Measurements from ENCODE around the gene CISH. TPM values are rescaled to one million over a fixed set of nuclear protein-coding genes. Genes with fewer than 3 reads are reported as not detected.

The CISH gene
- polyA plus RNA-seq, 3 donors from 2014 or later, result 4.5 to 23.2 (median 7.3) TPM

- no peak for DNase-seq
- Mint-ChIP-seq H3K9me3 (no peaks in the 10 kb centered on the region), H3K27ac (peak overlapping the region in 4 of 6 donors; percentile 2 to 26 (median 16)), H3K36me3 (peaks cover 0 to 11% (median 0%) of the 10 kb centered on the region in 3 donors), H3K27me3 (ENCODE audit: low read depth in 3 of 3) (peaks cover 1 to 2% (median 2%) of the 10 kb centered on the region in 3 donors), H3K4me1 (no peaks in the 10 kb centered on the region), H3K4me3 (no peak overlapping the region)
Measured at GRCh38 chr3:50650018-50650417, 38.4 kb upstream of the CISH start.

- Mint-ChIP-seq H3K27me3 (ENCODE audit: low read depth in 3 of 3) (peaks cover 1 to 2% (median 2%) of the 10 kb centered on the region in 3 donors), H3K4me3 (no peak overlapping the region), H3K4me1 (no peaks in the 10 kb centered on the region), H3K27ac (peak overlapping the region in 3 of 6 donors; percentile 2 to 55 (median 26)), H3K36me3 (peaks cover 0 to 15% (median 3%) of the 10 kb centered on the region in 3 donors), H3K9me3 (no peaks in the 10 kb centered on the region)
- no peak for DNase-seq
Measured at GRCh38 chr3:50649451-50649931, 37.9 kb upstream of the CISH start.

GRCh38 chr3:50648944-50649343 lies 37.4 kb upstream of the CISH start:
- peak overlapping the region in 1 of 6 donors; percentile 7 for H3K27ac Mint-ChIP-seq
- H3K4me3 Mint-ChIP-seq, result no peak overlapping the region
- H3K9me3 Mint-ChIP-seq, result no peaks in the 10 kb centered on the region
- no peaks in the 10 kb centered on the region for H3K4me1 Mint-ChIP-seq
- H3K36me3 Mint-ChIP-seq, result peaks cover 0 to 21% (median 5%) of the 10 kb centered on the region in 3 donors
- H3K27me3 Mint-ChIP-seq (ENCODE audit: low read depth in 3 of 3), result peaks cover 1 to 2% (median 2%) of the 10 kb centered on the region in 3 donors
- no peak for DNase-seq

GRCh38 chr3:50648313-50648712 lies 36.7 kb upstream of the CISH start:
- Mint-ChIP-seq H3K4me3 (no peak overlapping the region), H3K9me3 (no peaks in the 10 kb centered on the region), H3K27me3 (ENCODE audit: low read depth in 3 of 3) (peaks cover 1 to 2% (median 2%) of the 10 kb centered on the region in 3 donors), H3K4me1 (no peaks in the 10 kb centered on the region), H3K36me3 (peaks cover 0 to 25% (median 5%) of the 10 kb centered on the region in 3 donors), H3K27ac (peak overlapping the region in 1 of 6 donors; percentile 62)
- DNase-seq, result no peak

GRCh38 chr3:50645378-50645777 lies 33.8 kb upstream of the CISH start:
- Mint-ChIP-seq H3K36me3 (peaks cover 7 to 34% (median 16%) of the 10 kb centered on the region in 3 donors), H3K27ac (peak overlapping the region in 1 of 6 donors; percentile 24)
- no peak for DNase-seq

GRCh38 chr3:50644561-50644960 lies 33.0 kb upstream of the CISH start:
- H3K4me3 Mint-ChIP-seq, result no peak overlapping the region
- H3K36me3 Mint-ChIP-seq, result peaks cover 7 to 33% (median 16%) of the 10 kb centered on the region in 3 donors
- H3K27ac Mint-ChIP-seq, result peak overlapping the region in 1 of 6 donors; percentile 45
- peaks cover 2 to 3% of the 10 kb centered on the region in 2 donors for H3K4me1 Mint-ChIP-seq
- peaks cover 1 to 2% (median 2%) of the 10 kb centered on the region in 3 donors for H3K27me3 Mint-ChIP-seq (ENCODE audit: low read depth in 3 of 3)
- DNase-seq, result no peak
- H3K9me3 Mint-ChIP-seq, result no peaks in the 10 kb centered on the region

More at GRCh38 chr3:50645378-50645777, 33.8 kb upstream of the CISH start:
- Mint-ChIP-seq H3K9me3 (no peaks in the 10 kb centered on the region), H3K4me1 (peaks cover 0 to 2% of the 10 kb centered on the region in 2 donors), H3K27me3 (ENCODE audit: low read depth in 3 of 3) (peaks cover 1 to 2% (median 2%) of the 10 kb centered on the region in 3 donors), H3K4me3 (no peak overlapping the region)

- Mint-ChIP-seq H3K4me3 (no peak overlapping the region), H3K9me3 (no peaks in the 10 kb centered on the region)
Measured at GRCh38 chr3:50642382-50642781, 30.8 kb upstream of the CISH start.

GRCh38 chr3:50639055-50639494 lies 27.5 kb upstream of the CISH start:
- H3K4me1 Mint-ChIP-seq, result peaks cover 40 to 49% of the 10 kb centered on the region in 2 donors
- peak overlapping the region in 4 of 6 donors; percentile 24 to 69 (median 50) for H3K27ac Mint-ChIP-seq
- DNase-seq, result no peak
- H3K9me3 Mint-ChIP-seq, result no peaks in the 10 kb centered on the region
- H3K27me3 Mint-ChIP-seq (ENCODE audit: low read depth in 3 of 3), result no peaks in the 10 kb centered on the region
- peaks cover 7 to 16% (median 11%) of the 10 kb centered on the region in 3 donors for H3K36me3 Mint-ChIP-seq
- no peak overlapping the region for H3K4me3 Mint-ChIP-seq

More at GRCh38 chr3:50642382-50642781, 30.8 kb upstream of the CISH start:
- no peak for DNase-seq
- Mint-ChIP-seq H3K27ac (no peak overlapping the region), H3K27me3 (ENCODE audit: low read depth in 3 of 3) (peaks cover 0 to 1% (median 0%) of the 10 kb centered on the region in 3 donors), H3K36me3 (peaks cover 7 to 33% (median 16%) of the 10 kb centered on the region in 3 donors), H3K4me1 (peaks cover 17 to 20% of the 10 kb centered on the region in 2 donors)

- Mint-ChIP-seq H3K9me3 (no peaks in the 10 kb centered on the region), H3K4me3 (no peak overlapping the region), H3K27ac (peak overlapping the region in 5 of 6 donors; percentile 71 to 77 (median 76)), H3K4me1 (peaks cover 52 to 60% of the 10 kb centered on the region in 2 donors), H3K27me3 (ENCODE audit: low read depth in 3 of 3) (no peaks in the 10 kb centered on the region), H3K36me3 (peaks cover 7 to 11% (median 11%) of the 10 kb centered on the region in 3 donors)
- DNase-seq, result no peak
Measured at GRCh38 chr3:50637945-50638344, 26.4 kb upstream of the CISH start.

GRCh38 chr3:50637011-50637410 lies 25.4 kb upstream of the CISH start:
- Mint-ChIP-seq H3K36me3 (peaks cover 6 to 11% (median 7%) of the 10 kb centered on the region in 3 donors), H3K27ac (no peak overlapping the region), H3K4me3 (no peak overlapping the region), H3K9me3 (no peaks in the 10 kb centered on the region), H3K4me1 (peaks cover 61 to 70% of the 10 kb centered on the region in 2 donors), H3K27me3 (ENCODE audit: low read depth in 3 of 3) (peaks cover 0 to 6% (median 0%) of the 10 kb centered on the region in 3 donors)
- DNase-seq, result no peak

- H3K4me3 Mint-ChIP-seq, result no peak overlapping the region
- peaks cover 0 to 6% (median 0%) of the 10 kb centered on the region in 3 donors for H3K27me3 Mint-ChIP-seq (ENCODE audit: low read depth in 3 of 3)
- H3K36me3 Mint-ChIP-seq, result no peaks in the 10 kb centered on the region
- peaks cover 78 to 89% of the 10 kb centered on the region in 2 donors for H3K4me1 Mint-ChIP-seq
- DNase-seq, result no peak
- no peaks in the 10 kb centered on the region for H3K9me3 Mint-ChIP-seq
- peak overlapping the region in 3 of 6 donors; percentile 2 to 75 (median 66) for H3K27ac Mint-ChIP-seq
Measured at GRCh38 chr3:50635066-50635465, 23.5 kb upstream of the CISH start.

- Mint-ChIP-seq H3K27me3 (ENCODE audit: low read depth in 3 of 3) (peaks cover 0 to 6% (median 0%) of the 10 kb centered on the region in 3 donors), H3K36me3 (no peaks in the 10 kb centered on the region), H3K9me3 (no peaks in the 10 kb centered on the region), H3K4me1 (peaks cover 84 to 94% of the 10 kb centered on the region in 2 donors), H3K4me3 (peak overlapping the region in 2 of 5 donors; percentile 53 to 59), H3K27ac (peak overlapping the region; percentile 27 to 95 (median 86))
- no peak for DNase-seq
Measured at GRCh38 chr3:50633230-50633790, 21.7 kb upstream of the CISH start.

GRCh38 chr3:50632450-50632849 lies 20.9 kb upstream of the CISH start:
- peak in 1 of 3 donors; percentile 32 for DNase-seq
- H3K27ac Mint-ChIP-seq, result peak overlapping the region; percentile 64 to 95 (median 86)
- peaks cover 87 to 95% of the 10 kb centered on the region in 2 donors for H3K4me1 Mint-ChIP-seq
- no peaks in the 10 kb centered on the region for H3K9me3 Mint-ChIP-seq
- peak overlapping the region; percentile 39 to 61 (median 53) for H3K4me3 Mint-ChIP-seq
- no peaks in the 10 kb centered on the region for H3K36me3 Mint-ChIP-seq
- peaks cover 0 to 6% (median 2%) of the 10 kb centered on the region in 3 donors for H3K27me3 Mint-ChIP-seq (ENCODE audit: low read depth in 3 of 3)

- no peak for DNase-seq
- H3K9me3 Mint-ChIP-seq, result no peaks in the 10 kb centered on the region
- H3K4me1 Mint-ChIP-seq, result peaks cover 86 to 95% of the 10 kb centered on the region in 2 donors
- peak overlapping the region; percentile 60 to 95 (median 86) for H3K27ac Mint-ChIP-seq
- H3K36me3 Mint-ChIP-seq, result no peaks in the 10 kb centered on the region
- H3K4me3 Mint-ChIP-seq, result peak overlapping the region in 4 of 5 donors; percentile 39 to 59 (median 54)
- H3K27me3 Mint-ChIP-seq (ENCODE audit: low read depth in 3 of 3), result peaks cover 0 to 6% (median 2%) of the 10 kb centered on the region in 3 donors
Measured at GRCh38 chr3:50630877-50631276, 19.3 kb upstream of the CISH start.
